HG03520 (cell line): ENCODE results near the gene PDE6C.

Source experiments
- ATAC-seq: cut with Tn5 transposase; IDR thresholded peaks from one replicate; pipeline ENCODE4 v1.9.1; 2021; ENCODE audit warnings: mild to moderate bottlenecking, moderate library complexity; ENCODE audit not compliant: unreplicated experiment

Gene PDE6C

DNA sequence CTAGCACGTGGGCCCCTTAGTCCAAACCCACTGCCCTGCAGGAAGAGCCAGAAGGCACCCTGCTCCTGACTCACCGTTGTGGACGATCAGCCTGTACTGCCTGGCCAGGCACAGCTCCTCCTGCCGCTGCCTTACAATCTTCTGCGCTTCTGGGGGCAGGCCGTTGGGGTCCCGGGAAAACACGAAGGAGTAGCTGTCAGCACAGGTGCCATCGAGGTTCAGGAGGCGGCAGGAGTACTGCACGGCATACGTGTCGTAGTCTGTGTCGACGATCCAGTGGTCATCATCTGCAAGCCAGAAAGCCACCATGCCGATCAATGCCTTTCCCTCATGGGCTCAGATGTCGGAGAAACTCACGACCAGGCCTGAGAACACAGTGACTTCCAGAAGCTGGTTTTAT is 18.6 kb upstream of the PDE6C start:
- no peak for ATAC-seq

DNA sequence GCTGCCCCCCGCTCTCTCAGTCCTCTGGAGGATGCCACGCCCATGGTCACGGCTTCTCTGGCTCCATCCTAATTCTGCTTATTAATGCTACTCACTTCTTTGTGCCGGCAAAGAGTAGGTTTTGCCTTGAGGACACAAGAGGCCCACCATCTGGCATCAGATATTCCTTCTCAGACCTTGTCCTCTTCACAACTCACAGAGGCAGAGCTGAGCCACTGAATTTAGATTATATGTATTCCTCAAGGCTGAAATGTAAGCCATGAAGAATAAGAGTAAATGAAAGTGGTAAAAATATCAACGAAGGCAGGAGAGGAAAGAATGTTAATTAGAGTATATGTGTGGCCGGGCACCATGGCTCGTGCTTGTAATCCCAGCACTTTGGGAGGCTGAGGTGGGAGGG is 17.8 kb upstream of the PDE6C start:
- ATAC-seq = no peak

GRCh38 chr10:93595378-93596161 is 16.8 kb upstream of the PDE6C start:
- ATAC-seq = no peak

GRCh38 chr10:93596539-93596938 is 15.8 kb upstream of the PDE6C start:
- no peak for ATAC-seq

- ATAC-seq = no peak
Measured at GRCh38 chr10:93597075-93597599, 15.2 kb upstream of the PDE6C start.

- ATAC-seq = no peak
Measured at GRCh38 chr10:93598157-93598556, 14.2 kb upstream of the PDE6C start.

- no peak for ATAC-seq
Measured at GRCh38 chr10:93599335-93599734, 13.0 kb upstream of the PDE6C start.

GRCh38 chr10:93599778-93600177 is 12.6 kb upstream of the PDE6C start:
- ATAC-seq = no peak

DNA sequence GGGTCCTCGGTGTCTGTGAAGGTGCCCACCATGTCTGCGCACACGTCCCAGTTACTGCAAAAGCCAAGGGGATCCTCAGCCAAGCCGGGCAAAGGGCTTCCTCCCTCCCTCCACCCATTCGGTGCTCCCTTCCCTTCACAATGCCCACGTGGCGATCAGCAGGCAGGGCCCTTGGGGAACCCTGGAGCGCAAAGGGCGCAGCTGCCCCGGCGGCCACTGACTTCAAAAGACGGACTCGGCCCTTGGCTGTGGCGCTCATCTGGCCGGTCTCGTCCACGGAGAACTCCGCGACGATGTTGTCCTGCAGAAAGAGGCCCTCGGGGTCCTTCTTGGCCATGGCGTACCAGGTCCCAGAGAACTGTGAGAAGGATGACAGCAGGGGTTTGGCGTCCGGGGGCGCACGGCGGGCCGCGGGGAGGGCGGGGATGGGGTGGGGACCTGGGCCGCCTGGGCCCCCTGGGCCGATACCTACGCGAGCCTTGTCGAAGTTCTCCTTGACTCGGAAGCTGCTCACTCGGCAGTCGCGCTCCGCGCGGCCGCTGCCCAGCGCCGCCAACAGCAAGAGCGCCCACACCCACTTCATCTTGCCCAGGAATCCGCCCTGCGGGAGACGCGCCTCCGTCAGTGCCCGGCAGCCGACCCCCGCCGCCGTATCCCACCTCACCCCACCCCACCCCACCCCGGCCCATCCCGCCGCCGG is 11.7 kb upstream of the PDE6C start:
- no peak for ATAC-seq

- no peak for ATAC-seq
Measured at GRCh38 chr10:93601146-93601773, 11.1 kb upstream of the PDE6C start, which contains the start of gene RBP4. Gene RBP4, minus strand, starts transcription at chr10:93601235. Its CDS starts 207 bp downstream, at chr10:93601028.

- no peak for ATAC-seq
Measured at GRCh38 chr10:93601774-93602162, 10.6 kb upstream of the PDE6C start.

GRCh38 chr10:93603023-93603422 is 9.3 kb upstream of the PDE6C start:
- no peak for ATAC-seq

DNA sequence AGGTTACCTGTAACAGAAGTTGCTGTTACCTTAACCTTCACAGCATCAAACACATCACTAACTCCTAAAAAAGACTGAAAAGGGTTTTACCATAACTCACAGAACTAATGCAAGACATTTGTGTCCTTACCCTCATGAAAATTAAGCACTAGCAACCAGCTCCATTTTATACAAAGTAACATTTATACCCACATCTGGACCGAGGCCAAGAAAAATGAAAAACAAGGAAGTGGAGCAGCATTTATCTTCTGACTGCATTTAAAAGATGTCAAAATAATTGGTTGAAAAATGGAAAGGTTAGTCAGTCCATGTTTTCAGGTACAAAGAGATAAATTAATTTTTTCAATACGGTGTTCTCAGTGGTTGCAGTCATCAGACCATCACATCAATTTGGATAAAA is 8.2 kb upstream of the PDE6C start:
- no peak for ATAC-seq

DNA sequence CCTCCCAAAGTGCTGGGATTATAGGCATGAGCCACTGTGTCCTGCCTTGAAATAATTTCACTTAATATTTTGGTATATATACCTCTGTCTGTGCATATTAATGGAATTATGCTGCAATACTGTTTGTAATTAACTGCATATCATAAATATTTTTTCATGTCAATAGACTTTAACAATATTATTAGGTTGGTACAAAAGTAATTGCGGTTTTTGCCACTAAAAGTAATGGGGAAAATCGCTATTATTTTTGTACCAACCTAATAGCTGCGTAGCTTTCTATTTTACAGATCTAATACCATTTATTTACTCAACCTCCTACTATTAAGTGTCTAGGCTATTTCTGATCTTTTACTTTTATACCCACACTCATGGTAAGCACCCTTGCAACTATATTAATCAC is 3.9 kb upstream of the PDE6C start:
- no peak for ATAC-seq

DNA sequence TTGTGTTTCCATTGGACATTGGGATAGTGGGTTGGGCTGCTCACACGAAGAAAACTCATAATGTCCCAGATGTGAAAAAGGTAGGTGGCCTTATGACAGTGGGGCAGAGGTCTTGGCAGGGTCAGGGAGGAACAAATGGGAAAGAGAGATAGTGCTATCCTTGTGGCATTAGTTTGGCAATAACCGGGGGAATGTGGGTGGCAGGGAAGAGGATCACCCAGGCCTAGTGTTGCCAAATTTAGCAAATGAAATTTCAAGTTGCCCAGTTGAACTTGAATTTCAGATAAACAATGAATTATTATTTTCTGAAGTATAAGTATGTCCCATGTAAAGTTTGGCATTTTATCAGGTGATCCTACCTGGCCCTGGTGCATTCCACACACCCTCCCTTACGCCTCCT is 789 bp downstream of the PDE6C start:
- ATAC-seq = no peak

DNA sequence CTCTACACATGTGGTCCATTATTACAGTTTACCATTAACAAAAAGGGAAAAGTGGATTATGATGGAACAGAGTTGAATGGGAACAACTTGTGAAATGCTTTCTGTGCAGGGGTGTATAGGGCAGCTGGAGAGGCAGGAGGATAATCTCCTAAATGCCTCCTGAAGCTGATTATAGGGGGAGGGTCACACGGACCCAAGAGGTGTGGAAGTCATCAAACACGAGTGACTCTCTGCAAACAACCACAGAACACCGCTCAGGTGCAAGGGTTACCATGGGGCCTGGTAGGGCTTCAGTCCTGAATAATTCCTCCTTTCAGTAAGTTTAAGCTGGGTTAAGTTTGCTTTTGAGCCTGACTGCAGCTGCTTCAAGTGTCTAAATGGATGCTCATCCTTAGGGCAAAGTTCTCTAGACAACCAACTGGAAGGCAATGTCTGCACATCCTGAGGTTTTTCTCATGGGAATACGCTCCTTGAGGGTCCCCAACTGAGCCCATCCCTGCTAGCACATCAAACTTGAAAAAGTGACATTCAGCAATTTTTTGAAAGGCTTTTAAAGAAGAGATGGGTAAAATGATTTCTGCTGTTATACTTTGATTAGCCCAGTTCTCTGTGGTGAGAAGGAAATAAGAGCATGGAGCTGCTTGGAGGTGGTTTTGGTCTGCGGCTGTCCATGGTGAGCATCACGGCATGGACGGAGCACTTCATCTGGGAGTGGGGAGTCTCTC is 1.9 kb downstream of the PDE6C start:
- ATAC-seq = no peak

- no peak for ATAC-seq
Measured at GRCh38 chr10:93615576-93616235, 3.4 kb downstream of the PDE6C start.

- ATAC-seq = no peak
Measured at GRCh38 chr10:93620925-93621324, 8.6 kb downstream of the PDE6C start.

DNA sequence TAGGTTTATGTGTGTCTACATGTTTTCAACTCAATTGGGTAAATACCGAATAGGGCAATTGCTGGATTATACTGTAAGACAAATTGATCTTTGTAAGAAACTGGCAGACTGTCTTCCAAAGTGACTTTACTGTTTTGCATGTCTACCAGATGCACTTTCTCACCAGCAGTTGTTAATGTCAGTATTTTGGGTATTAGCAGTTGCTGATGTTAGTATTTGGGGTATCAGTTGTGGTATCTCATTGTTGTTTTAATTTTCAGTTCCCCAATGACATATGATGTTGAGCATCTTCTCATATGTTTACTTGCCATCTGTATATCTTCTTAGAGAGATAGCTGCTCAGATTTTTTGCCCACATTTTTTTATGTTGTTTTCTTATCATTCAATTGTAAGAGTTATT is 10.6 kb downstream of the PDE6C start:
- no peak for ATAC-seq

GRCh38 chr10:93628858-93629257 is 16.5 kb downstream of the PDE6C start:
- no peak for ATAC-seq
